Neuronal stem cell (in vitro differentiated cells): ENCODE data around the gene FASLG.

Experiments used
- DNase-seq: peaks from one replicate; pipeline ENCODE4 v3.0.0-alpha.2; 2013; ENCODE audit warnings: low spot score
- H2AFZ ChIP-seq: one replicate; pipeline ENCODE4 v1.6.1; 2013; ENCODE audit warnings: mild to moderate bottlenecking, low read length, inconsistent platforms
- H2AK5ac ChIP-seq: 2 replicates; pipeline ENCODE4 v1.6.1; 2013; ENCODE audit warnings: low read depth, mild to moderate bottlenecking, inconsistent platforms, low read length, moderate library complexity, mixed read lengths
- H2BK120ac ChIP-seq: 2 replicates; pipeline ENCODE4 v1.6.1; 2013; ENCODE audit warnings: low read depth, mild to moderate bottlenecking, inconsistent platforms, low read length, moderate library complexity, mixed read lengths
- H2BK12ac ChIP-seq: one replicate; pipeline ENCODE4 v1.6.1; 2013; ENCODE audit warnings: low read length, inconsistent platforms
- H2BK15ac ChIP-seq: 2 replicates; pipeline ENCODE4 v1.6.1; 2013; ENCODE audit warnings: mild to moderate bottlenecking, low read length, inconsistent platforms, mixed read lengths
- H2BK5ac ChIP-seq: one replicate; pipeline ENCODE4 v1.6.1; 2013; ENCODE audit warnings: inconsistent platforms, mild to moderate bottlenecking, low read length, moderate library complexity
- H3K14ac ChIP-seq: one replicate; pipeline ENCODE4 v1.6.1; 2013; ENCODE audit warnings: low read length, inconsistent platforms
- H3K18ac ChIP-seq: 2 replicates; pipeline ENCODE4 v1.6.1; 2013; ENCODE audit warnings: low read length, inconsistent platforms
- H3K23ac ChIP-seq: 2 replicates; pipeline ENCODE4 v1.6.1; 2013; ENCODE audit warnings: low read depth, mild to moderate bottlenecking, mixed read lengths, low read length, inconsistent platforms; ENCODE audit not compliant: poor library complexity
- H3K27ac ChIP-seq: replicated peaks from 3 replicates; pipeline ENCODE4 v1.5.1; 2013; ENCODE audit warnings: low read length, inconsistent platforms
- H3K27me3 ChIP-seq, 3 experiments: 2 replicates each; pipeline ENCODE4 v1.6.1; 2013; ENCODE audit warnings: low read length in 3 of 3, mild to moderate bottlenecking in 2 of 3, inconsistent platforms in 1 of 3, low read depth in 1 of 3, mixed read lengths in 1 of 3, moderate library complexity in 1 of 3; ENCODE audit not compliant: control insufficient read depth in 3 of 3, insufficient read depth in 3 of 3
- H3K36me3 ChIP-seq, 2 donors: replicated peaks in 1 of 2; 2 replicates each; pipeline ENCODE4 v1.6.1; 2013; ENCODE audit warnings: low read length in 2 of 2; ENCODE audit not compliant: control insufficient read depth in 2 of 2, insufficient read depth in 2 of 2
- H3K4ac ChIP-seq: 2 replicates; pipeline ENCODE4 v1.6.1; 2013; ENCODE audit warnings: inconsistent platforms, mild to moderate bottlenecking, low read length, moderate library complexity
- H3K4me1 ChIP-seq, 2 donors: 1 replicate in 1 of 2; 2 replicates in 1 of 2; pipeline ENCODE4 v1.6.1; 2013; ENCODE audit warnings: low read length in 2 of 2, low read depth in 1 of 2; ENCODE audit not compliant: control insufficient read depth in 2 of 2, insufficient read depth in 1 of 2
- H3K4me2 ChIP-seq: one replicate; pipeline ENCODE4 v1.6.1; 2013; ENCODE audit warnings: mild to moderate bottlenecking, low read length, inconsistent platforms; ENCODE audit not compliant: insufficient read depth, poor library complexity, severe bottlenecking
- H3K4me3 ChIP-seq, 2 donors: 2 replicates each; pipeline ENCODE4 v1.5.1; 2013; ENCODE audit warnings: low read length in 2 of 2, mild to moderate bottlenecking in 2 of 2, inconsistent platforms in 1 of 2, moderate library complexity in 1 of 2
- H3K79me1 ChIP-seq: one replicate; pipeline ENCODE4 v1.6.1; 2013; ENCODE audit warnings: low read depth, mild to moderate bottlenecking, inconsistent platforms, low read length, moderate library complexity
- H3K9ac ChIP-seq: one replicate; pipeline ENCODE4 v1.6.1; 2013; ENCODE audit warnings: mild to moderate bottlenecking, low read depth, low read length, inconsistent platforms; ENCODE audit not compliant: poor library complexity
- H3K9me3 ChIP-seq, 2 donors: replicated peaks in 1 of 2; 2 replicates each; pipeline versions ENCODE3 to v1.6.1; 2013; ENCODE audit warnings: low read length in 2 of 2, mild to moderate bottlenecking in 2 of 2, inconsistent platforms in 1 of 2, low read depth in 1 of 2, mixed read lengths in 1 of 2, moderate library complexity in 1 of 2; ENCODE audit not compliant: control insufficient read depth in 2 of 2, insufficient read depth in 1 of 2
- H4K8ac ChIP-seq: one replicate; pipeline ENCODE4 v1.6.1; 2013; ENCODE audit warnings: low read depth, mild to moderate bottlenecking, inconsistent platforms, low read length, moderate library complexity
- H4K91ac ChIP-seq: one replicate; pipeline ENCODE4 v1.6.1; 2013; ENCODE audit warnings: low read length, low read depth, mild to moderate bottlenecking, inconsistent platforms; ENCODE audit not compliant: poor library complexity
- WGBS, 2 donors: extraction: QIAGEN DNeasy Blood & Tissue Kit; methylation state at CpG; one replicate each; pipeline ENCODE4 v1.1.7; 2013; ENCODE audit warnings: missing lambda C conversion rate in 2 of 2, mixed read lengths in 1 of 2; ENCODE audit not compliant: insufficient read length in 2 of 2, insufficient replicate concordance in 1 of 2; ENCODE audit errors: extremely low coverage in 2 of 2; 5-methylcytosine and 5-hydroxymethylcytosine counted together

Gene FASLG

GRCh38 chr1:172670791-172671190 is 11.9 kb downstream of the FASLG start:
- no CpG with 5 or more reads among the region's 4 CpGs for WGBS, 2 donors
- H3K27ac ChIP-seq = no peak overlapping the region
- H2AK5ac ChIP-seq = no peak overlapping the region
- H2AFZ ChIP-seq = no peak overlapping the region
- H3K14ac ChIP-seq = no peak overlapping the region
- DNase-seq = no peak
- H3K4me2 ChIP-seq = no peak overlapping the region
- H2BK120ac ChIP-seq = no peak overlapping the region
- no peak overlapping the region for H4K8ac ChIP-seq
- no peaks in the 10 kb centered on the region for H3K79me1 ChIP-seq
- H3K4ac ChIP-seq = no peak overlapping the region
- H3K4me1 ChIP-seq = no peaks in the 10 kb centered on the region
- no peak overlapping the region for H3K4me3 ChIP-seq
- H3K27me3 ChIP-seq = no peaks in the 10 kb centered on the region
- no peaks in the 10 kb centered on the region for H3K36me3 ChIP-seq
- no peaks in the 10 kb centered on the region for H3K9me3 ChIP-seq
- H2BK12ac ChIP-seq = no peak overlapping the region
- no peak overlapping the region for H3K18ac ChIP-seq
- H3K9ac ChIP-seq = no peak overlapping the region
- H2BK5ac ChIP-seq = no peak overlapping the region
- H3K23ac ChIP-seq = no peak overlapping the region
- no peak overlapping the region for H4K91ac ChIP-seq
- no peak overlapping the region for H2BK15ac ChIP-seq

DNA sequence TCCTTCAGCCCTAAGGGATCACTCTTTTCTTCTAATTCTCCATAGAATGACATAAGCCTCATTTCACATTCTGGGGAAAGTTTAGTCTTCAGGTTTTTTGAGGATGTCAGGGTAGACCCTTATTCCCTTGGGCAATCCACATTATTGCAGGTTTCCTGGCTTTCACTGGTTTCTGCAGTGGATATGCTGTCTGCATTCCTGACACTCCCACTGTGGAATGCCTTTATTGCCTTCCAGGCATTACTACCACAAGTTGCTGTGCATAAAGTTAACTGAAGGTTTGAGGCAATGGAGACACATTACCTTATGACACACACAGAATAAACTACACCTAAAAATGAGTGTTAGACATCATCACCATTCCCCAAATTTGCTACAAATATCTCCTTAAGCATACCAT is 12.7 kb downstream of the FASLG start:
- H3K4me2 ChIP-seq = no peak overlapping the region
- H4K8ac ChIP-seq = no peak overlapping the region
- H3K18ac ChIP-seq = no peak overlapping the region
- no peaks in the 10 kb centered on the region for H3K27me3 ChIP-seq
- H3K79me1 ChIP-seq = no peaks in the 10 kb centered on the region
- DNase-seq = no peak
- no peak overlapping the region for H2BK12ac ChIP-seq
- H3K4me3 ChIP-seq = no peak overlapping the region
- no peak overlapping the region for H2BK120ac ChIP-seq
- H3K14ac ChIP-seq = no peak overlapping the region
- no peak overlapping the region for H2AK5ac ChIP-seq
- no peak overlapping the region for H3K9ac ChIP-seq
- H3K36me3 ChIP-seq = no peaks in the 10 kb centered on the region
- no peak overlapping the region for H3K23ac ChIP-seq
- no peaks in the 10 kb centered on the region for H3K4me1 ChIP-seq
- no peaks in the 10 kb centered on the region for H3K9me3 ChIP-seq
- H2BK15ac ChIP-seq = no peak overlapping the region
- H3K27ac ChIP-seq = no peak overlapping the region
- H2BK5ac ChIP-seq = no peak overlapping the region
- no peak overlapping the region for H4K91ac ChIP-seq
- H2AFZ ChIP-seq = no peak overlapping the region
- no peak overlapping the region for H3K4ac ChIP-seq

GRCh38 chr1:172672720-172673119 is 13.8 kb downstream of the FASLG start:
- no peaks in the 10 kb centered on the region for H3K4me1 ChIP-seq

GRCh38 chr1:172673761-172674160 is 14.9 kb downstream of the FASLG start:
- DNase-seq = no peak
- no peak overlapping the region for H2BK15ac ChIP-seq
- no peak overlapping the region for H4K8ac ChIP-seq
- no peak overlapping the region for H2AK5ac ChIP-seq
- no peaks in the 10 kb centered on the region for H3K36me3 ChIP-seq
- no CpG with 5 or more reads among the region's 2 CpGs for WGBS, 2 donors
- H2AFZ ChIP-seq = no peak overlapping the region
- no peak overlapping the region for H2BK5ac ChIP-seq
- H3K27ac ChIP-seq = no peak overlapping the region
- H3K27me3 ChIP-seq = no peaks in the 10 kb centered on the region
- no peak overlapping the region for H3K4me3 ChIP-seq
- no peak overlapping the region for H3K4ac ChIP-seq
- H3K18ac ChIP-seq = no peak overlapping the region
- no peaks in the 10 kb centered on the region for H3K4me1 ChIP-seq
- H2BK120ac ChIP-seq = no peak overlapping the region
- H3K23ac ChIP-seq = no peak overlapping the region
- no peak overlapping the region for H4K91ac ChIP-seq
- no peak overlapping the region for H3K4me2 ChIP-seq
- no peak overlapping the region for H3K14ac ChIP-seq
- H3K9ac ChIP-seq = no peak overlapping the region
- H3K9me3 ChIP-seq = no peaks in the 10 kb centered on the region
- no peak overlapping the region for H2BK12ac ChIP-seq
- H3K79me1 ChIP-seq = no peaks in the 10 kb centered on the region

More at GRCh38 chr1:172672720-172673119, 13.8 kb downstream of the FASLG start:
- Histone ChIP-seq H3K18ac (no peak overlapping the region), H2BK12ac (no peak overlapping the region), H3K9ac (no peak overlapping the region), H3K36me3 (no peaks in the 10 kb centered on the region), H3K27ac (no peak overlapping the region), H4K8ac (no peak overlapping the region), H2BK15ac (no peak overlapping the region), H3K4me3 (no peak overlapping the region), H4K91ac (no peak overlapping the region), H3K79me1 (no peaks in the 10 kb centered on the region), H2AFZ (no peak overlapping the region), H3K4me2 (no peak overlapping the region), H2AK5ac (no peak overlapping the region), H3K9me3 (no peaks in the 10 kb centered on the region), H3K14ac (no peak overlapping the region), H3K27me3 (no peaks in the 10 kb centered on the region), H3K4ac (no peak overlapping the region), H3K23ac (no peak overlapping the region), H2BK120ac (no peak overlapping the region), H2BK5ac (no peak overlapping the region)
- no peak for DNase-seq
- no CpG with 5 or more reads among the region's 2 CpGs for WGBS, 2 donors
